Upper lobe of left lung (tissue), 6 donors: ENCODE results near the gene GPATCH3. TPM values are rescaled to one million over a fixed set of nuclear protein-coding genes. Genes with fewer than 3 reads are reported as not detected.

Experiments
- ATAC-seq, 2 donors: fragments of 200-7000 bp; cut with Tn5 transposase; one replicate each; pipeline ENCODE4 v1.9.1; 2022; ENCODE audit warnings: mild to moderate bottlenecking in 2 of 2, moderate library complexity in 2 of 2; ENCODE audit not compliant: low FRiP score in 2 of 2
- DNase-seq, 2 donors: peaks; one replicate each; pipeline ENCODE4 v3.0.0-alpha.2; 2019 to 2020
- H3K27ac ChIP-seq, 4 donors: fragments of 200-600 bp; sonication (generic); one replicate each; pipeline ENCODE4 v1.5.1; 2016 to 2019
- H3K27me3 ChIP-seq, 4 donors: fragments of 200-600 bp; sonication (generic); one replicate each; pipeline ENCODE4 v1.5.1; 2017 to 2019
- H3K36me3 ChIP-seq, 4 donors: fragments of 200-600 bp; sonication (generic); one replicate each; pipeline ENCODE4 v1.5.1; 2016 to 2019
- H3K4me1 ChIP-seq, 4 donors: fragments of 200-600 bp; sonication (generic); one replicate each; pipeline ENCODE4 v1.5.1; 2018 to 2019
- H3K4me3 ChIP-seq, 4 donors: fragments of 200-600 bp; sonication (generic); one replicate each; pipeline ENCODE4 v1.5.1; 2017 to 2019; ENCODE audit warnings: mild to moderate bottlenecking in 2 of 4, moderate library complexity in 1 of 4
- H3K9me3 ChIP-seq, 4 donors: fragments of 200-600 bp; sonication (generic); one replicate each; pipeline ENCODE4 v1.5.1; 2018 to 2019
- EP300 ChIP-seq, 4 donors: sonication (generic); formaldehyde crosslinking; IDR thresholded peaks; one replicate each; pipeline ENCODE4 v1.5.1; 2017; ENCODE audit warnings: antibody characterized with exemption in 4 of 4, control low read depth in 2 of 4
- POLR2A ChIP-seq, 4 donors: fragments of 450-650 bp; IDR thresholded peaks; one replicate each; pipeline ENCODE4 v1.5.1; 2016 to 2017; ENCODE audit warnings: antibody characterized with exemption in 4 of 4, mild to moderate bottlenecking in 2 of 4
- POLR2AphosphoS5 ChIP-seq, 2 donors: sonication (generic); formaldehyde crosslinking; IDR thresholded peaks; one replicate each; pipeline ENCODE4 v1.5.1; 2017; ENCODE audit warnings: antibody characterized with exemption in 2 of 2
- WGBS, 2 donors: methylation state at CpG; one replicate each; pipeline ENCODE4 v1.1.5; 2017 to 2018; 5-methylcytosine and 5-hydroxymethylcytosine counted together
- total RNA-seq, 6 donors: library from RNA; depleted of rRNA in 4 of 6; stranded (reverse); fragments of >200 nt in 4 of 6; gene quantifications; one replicate each; pipeline versions ENCODE4 v1.1.0 to v1.2.1, GENCODE V29; 2016 to 2021
- TF ChIP-seq, protein P1 (sequence below), 6 experiments: fragments of 450-650 bp in 4 of 6; fragments of 200-600 bp in 2 of 6; sonication (generic) in 2 of 6; IDR thresholded peaks; one replicate each; pipeline ENCODE4 v1.5.1; 2016 to 2019; ENCODE audit warnings: antibody characterized with exemption in 6 of 6
- donor health status: DM: no; HTN: no; CAD: no; lungs with moderate emphysema.
- donor health status: DM: no; HTN: yes; CAD: no; lungs with severe emphysema.

Gene GPATCH3
- total RNA-seq, 6 donors from 2014 or later: 9.4 to 20.8 (median 14.9) TPM

GRCh38 chr1:26858160-26858559 is 42.1 kb downstream of the GPATCH3 start:
- no peaks in the 10 kb centered on the region for H3K9me3 ChIP-seq
- no peaks in the 10 kb centered on the region for H3K27me3 ChIP-seq
- 86 to 95% methylated on average over 4 of the region's 4 CpGs for WGBS, 2 donors
- H3K36me3 ChIP-seq: peaks cover 2 to 46% (median 29%) of the 10 kb centered on the region in 4 donors
- no peak overlapping the region for H3K27ac ChIP-seq
- DNase-seq (no peak), ATAC-seq (peak in 1 of 2 donors; percentile 46)
- TF ChIP-seq POLR2A (IDR thresholded peaks at IDR 0.05) (no peak), EP300 (IDR thresholded peaks at IDR 0.05) (no peak), POLR2AphosphoS5 (IDR thresholded peaks at IDR 0.05) (no peak)
- TF ChIP-seq, protein P1, sequence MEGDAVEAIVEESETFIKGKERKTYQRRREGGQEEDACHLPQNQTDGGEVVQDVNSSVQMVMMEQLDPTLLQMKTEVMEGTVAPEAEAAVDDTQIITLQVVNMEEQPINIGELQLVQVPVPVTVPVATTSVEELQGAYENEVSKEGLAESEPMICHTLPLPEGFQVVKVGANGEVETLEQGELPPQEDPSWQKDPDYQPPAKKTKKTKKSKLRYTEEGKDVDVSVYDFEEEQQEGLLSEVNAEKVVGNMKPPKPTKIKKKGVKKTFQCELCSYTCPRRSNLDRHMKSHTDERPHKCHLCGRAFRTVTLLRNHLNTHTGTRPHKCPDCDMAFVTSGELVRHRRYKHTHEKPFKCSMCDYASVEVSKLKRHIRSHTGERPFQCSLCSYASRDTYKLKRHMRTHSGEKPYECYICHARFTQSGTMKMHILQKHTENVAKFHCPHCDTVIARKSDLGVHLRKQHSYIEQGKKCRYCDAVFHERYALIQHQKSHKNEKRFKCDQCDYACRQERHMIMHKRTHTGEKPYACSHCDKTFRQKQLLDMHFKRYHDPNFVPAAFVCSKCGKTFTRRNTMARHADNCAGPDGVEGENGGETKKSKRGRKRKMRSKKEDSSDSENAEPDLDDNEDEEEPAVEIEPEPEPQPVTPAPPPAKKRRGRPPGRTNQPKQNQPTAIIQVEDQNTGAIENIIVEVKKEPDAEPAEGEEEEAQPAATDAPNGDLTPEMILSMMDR (IDR thresholded peaks at IDR 0.05): no peak
- H3K4me3 ChIP-seq: no peak overlapping the region
- H3K4me1 ChIP-seq: peaks cover 0 to 6% (median under 1%) of the 10 kb centered on the region in 4 donors

DNA sequence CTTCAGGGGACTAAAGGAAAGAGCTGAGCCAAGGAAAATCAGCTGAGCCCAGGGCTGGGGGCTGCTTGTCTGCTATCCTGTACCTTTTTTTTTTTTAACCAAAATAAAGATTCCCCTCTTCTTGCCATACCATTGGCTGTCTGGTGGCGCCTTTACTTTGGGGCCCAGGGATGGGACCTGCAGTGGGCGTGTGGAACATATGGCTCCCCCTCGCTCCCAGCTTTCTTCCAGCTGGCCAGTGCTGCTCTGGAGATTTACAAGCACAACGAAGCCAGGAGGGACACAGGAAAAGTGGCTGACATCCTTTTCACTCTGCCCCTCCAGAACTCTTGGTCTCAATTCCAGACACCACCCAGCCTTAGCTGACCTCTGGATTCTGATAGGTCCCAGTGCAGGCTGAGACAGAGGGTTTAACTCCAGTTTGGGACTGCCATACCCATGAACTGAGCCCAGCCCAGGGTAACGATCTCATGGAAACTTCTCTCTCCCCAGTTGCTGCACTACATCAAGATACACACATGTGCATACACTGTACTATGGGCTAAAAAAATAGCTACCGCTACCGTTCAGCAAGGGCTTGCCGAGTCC is 42.7 kb downstream of the GPATCH3 start:
- WGBS, 2 donors: 91 to 94% methylated on average over 8 of the region's 8 CpGs

GRCh38 chr1:26856604-26857469 is 43.4 kb downstream of the GPATCH3 start:
- TF ChIP-seq POLR2AphosphoS5 (IDR thresholded peaks at IDR 0.05): no peak
- TF ChIP-seq EP300 (IDR thresholded peaks at IDR 0.05): no peak
- Histone ChIP-seq H3K27me3 (no peaks in the 10 kb centered on the region), H3K36me3 (peaks cover 2 to 57% (median 40%) of the 10 kb centered on the region in 4 donors), H3K27ac (no peak overlapping the region), H3K4me3 (no peak overlapping the region), H3K4me1 (no peaks in the 10 kb centered on the region), H3K9me3 (no peaks in the 10 kb centered on the region)
- ATAC-seq (no peak), DNase-seq (no peak)
- 87 to 88% methylated on average over 18 to 21 of the region's 21 CpGs for WGBS, 2 donors

More for the DNA sequence above, 42.7 kb downstream of the GPATCH3 start:
- TF ChIP-seq, protein P1 (IDR thresholded peaks at IDR 0.05): no peak
- no peak for TF ChIP-seq POLR2A (IDR thresholded peaks at IDR 0.05)
- H3K27ac ChIP-seq: no peak overlapping the region
- DNase-seq (no peak), ATAC-seq (no peak)
- H3K27me3 ChIP-seq: no peaks in the 10 kb centered on the region
- peaks cover 0 to 5% (median 0%) of the 10 kb centered on the region in 4 donors for H3K4me1 ChIP-seq
- no peak overlapping the region for H3K4me3 ChIP-seq
- H3K36me3 ChIP-seq: peaks cover 2 to 50% (median 34%) of the 10 kb centered on the region in 4 donors
- H3K9me3 ChIP-seq: no peaks in the 10 kb centered on the region

- Histone ChIP-seq H3K4me1 (no peaks in the 10 kb centered on the region), H3K27me3 (no peaks in the 10 kb centered on the region), H3K27ac (no peak overlapping the region), H3K9me3 (no peaks in the 10 kb centered on the region), H3K36me3 (peaks cover 9 to 64% (median 46%) of the 10 kb centered on the region in 4 donors), H3K4me3 (no peak overlapping the region)
- TF ChIP-seq EP300 (IDR thresholded peaks at IDR 0.05) (no peak), POLR2AphosphoS5 (IDR thresholded peaks at IDR 0.05) (no peak), POLR2A (IDR thresholded peaks at IDR 0.05) (no peak)
- TF ChIP-seq, protein P1 (IDR thresholded peaks at IDR 0.05): no peak
- 94 to 96% methylated on average over 9 to 11 of the region's 11 CpGs for WGBS, 2 donors
- ATAC-seq (no peak), DNase-seq (no peak)
Observed at GRCh38 chr1:26856181-26856580, 44.1 kb downstream of the GPATCH3 start.

DNA sequence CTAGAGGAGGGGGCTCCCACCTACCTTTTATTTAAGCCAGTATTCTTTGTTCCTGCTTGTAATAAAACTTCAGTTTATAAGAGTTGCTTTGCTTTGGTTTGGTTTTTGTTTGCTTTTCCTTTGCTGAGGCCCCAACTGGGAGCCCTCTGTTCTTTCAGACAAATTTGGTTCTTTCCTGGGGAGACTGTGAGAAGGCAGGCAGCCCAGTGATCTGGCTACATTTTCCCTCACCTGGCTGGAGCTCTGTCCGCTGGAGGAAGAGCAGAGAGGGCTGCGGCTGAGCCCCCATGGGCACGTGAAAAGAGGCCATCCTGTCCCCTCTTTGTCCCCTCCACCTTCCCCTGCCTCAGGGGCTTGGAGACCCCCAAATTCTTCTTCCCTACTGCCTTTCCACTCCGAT is 44.6 kb downstream of the GPATCH3 start:
- no peak overlapping the region for H3K4me3 ChIP-seq
- TF ChIP-seq POLR2A (IDR thresholded peaks at IDR 0.05) (no peak), POLR2AphosphoS5 (IDR thresholded peaks at IDR 0.05) (no peak), EP300 (IDR thresholded peaks at IDR 0.05) (no peak)
- TF ChIP-seq, protein P1 (IDR thresholded peaks at IDR 0.05): no peak
- peaks cover 13 to 69% (median 51%) of the 10 kb centered on the region in 4 donors for H3K36me3 ChIP-seq
- no peaks in the 10 kb centered on the region for H3K9me3 ChIP-seq
- 89 to 100% methylated on average over 4 of the region's 4 CpGs for WGBS, 2 donors
- no peak for ATAC-seq
- no peak for DNase-seq
- no peaks in the 10 kb centered on the region for H3K27me3 ChIP-seq
- no peaks in the 10 kb centered on the region for H3K4me1 ChIP-seq
- no peak overlapping the region for H3K27ac ChIP-seq
